ENCODE results near the gene TGFA.

- no peak for TF ChIP-seq CTCF (IDR thresholded peaks at IDR 0.05)
- no peak for TF ChIP-seq REST (IDR thresholded peaks at IDR 0.05; ENCODE audit: insufficient read depth in 1 of 2, low read depth in 2 of 2, low read length in 1 of 2)
- TF ChIP-seq POLR2AphosphoS5 (IDR thresholded peaks at IDR 0.05; ENCODE audit: low read depth, low read length), result no peak
- TF ChIP-seq SIN3A (IDR thresholded peaks at IDR 0.05; ENCODE audit: borderline replicate concordance, insufficient read depth, low read depth, low read length), result no peak
These were observed 84.2 kb downstream of the TGFA start for GRCh38 chr2:70469435-70469834.
